Tibial nerve (tissue), 4 donors: Measurements from ENCODE around the gene MISP. TPM values are rescaled to one million over a fixed set of nuclear protein-coding genes. Genes with fewer than 3 reads are reported as not detected.

Source experiments
- DNase-seq, 2 donors: peaks; one replicate each; pipeline ENCODE4 v3.0.0-alpha.2; 2019; ENCODE audit warnings: low spot score in 2 of 2
- H3K27ac ChIP-seq, 4 donors: fragments of 200-600 bp; sonication (generic) in 3 of 4; one replicate each; pipeline ENCODE4 v1.5.1; 2017 to 2019; ENCODE audit warnings: mild to moderate bottlenecking in 1 of 4
- H3K27me3 ChIP-seq, 2 donors: fragments of 200-600 bp; sonication (generic) in 1 of 2; one replicate each; pipeline versions ENCODE4 v1.5.1 to v1.6.0; 2017 to 2019
- H3K36me3 ChIP-seq, 3 donors: fragments of 200-600 bp; sonication (generic); one replicate each; pipeline ENCODE4 v1.5.1; 2018 to 2019
- H3K4me1 ChIP-seq, 4 donors: fragments of 200-600 bp; sonication (generic) in 3 of 4; one replicate each; pipeline ENCODE4 v1.5.1; 2017 to 2019
- H3K4me3 ChIP-seq, 4 donors: fragments of 200-600 bp; sonication (generic) in 3 of 4; one replicate each; pipeline ENCODE4 v1.5.1; 2017 to 2019; ENCODE audit warnings: mild to moderate bottlenecking in 1 of 4, moderate library complexity in 1 of 4
- H3K9me3 ChIP-seq, 4 donors: fragments of 200-600 bp; sonication (generic) in 3 of 4; one replicate each; pipeline ENCODE4 v1.5.1; 2017 to 2019
- CTCF ChIP-seq, 5 experiments: fragments of 200-600 bp in 3 of 5; fragments of 450-650 bp in 2 of 5; sonication (generic) in 3 of 5; IDR thresholded peaks; one replicate each; pipeline ENCODE4 v1.5.1; 2016 to 2019; ENCODE audit warnings: antibody characterized with exemption in 5 of 5, mild to moderate bottlenecking in 3 of 5, moderate library complexity in 2 of 5
- EP300 ChIP-seq, 2 donors: sonication (generic); formaldehyde crosslinking; IDR thresholded peaks; one replicate each; pipeline ENCODE4 v1.6.1; 2017; ENCODE audit warnings: antibody characterized with exemption in 2 of 2, mild to moderate bottlenecking in 1 of 2
- POLR2A ChIP-seq, 2 donors: fragments of 450-650 bp; IDR thresholded peaks; one replicate each; pipeline ENCODE4 v1.6.1; 2017; ENCODE audit warnings: antibody characterized with exemption in 2 of 2, mild to moderate bottlenecking in 2 of 2, moderate library complexity in 2 of 2
- WGBS, 2 donors: methylation state at CpG; one replicate each; pipeline ENCODE4 v1.1.5; 2018; 5-methylcytosine and 5-hydroxymethylcytosine counted together
- total RNA-seq, 4 donors: library from RNA; depleted of rRNA; stranded (reverse); fragments of >200 nt; gene quantifications; one replicate each; pipeline ENCODE4 v1.1.0, GENCODE V29; 2016

MISP gene
- total RNA-seq, 4 donors from 2014 or later: 0.20 to 0.30 TPM; not detected in 2

- WGBS, 2 donors: 93 to 98% methylated on average over 25 to 26 of the region's 28 CpGs
- TF ChIP-seq POLR2A (IDR thresholded peaks at IDR 0.05) (no peak), EP300 (IDR thresholded peaks at IDR 0.05) (no peak), CTCF (IDR thresholded peaks at IDR 0.05) (no peak)
- Histone ChIP-seq H3K27ac (peak overlapping the region in 1 of 4 donors; percentile 41), H3K4me1 (peaks cover 0 to 13% (median 0%) of the 10 kb centered on the region in 4 donors), H3K4me3 (no peak overlapping the region), H3K27me3 (no peaks in the 10 kb centered on the region), H3K9me3 (peaks cover 0 to 54% (median 3%) of the 10 kb centered on the region in 4 donors), H3K36me3 (peaks cover 0 to 59% (median 0%) of the 10 kb centered on the region in 3 donors)
- no peak for DNase-seq
These were observed 3.3 kb upstream of the MISP start for GRCh38 chr19:747432-748273.

- no peaks in the 10 kb centered on the region for H3K27me3 ChIP-seq
- no peak for TF ChIP-seq POLR2A (IDR thresholded peaks at IDR 0.05)
- no peak for TF ChIP-seq CTCF (IDR thresholded peaks at IDR 0.05)
- TF ChIP-seq EP300 (IDR thresholded peaks at IDR 0.05): no peak
- H3K4me1 ChIP-seq: peaks cover 0 to 18% (median 0%) of the 10 kb centered on the region in 4 donors
- DNase-seq: no peak
- WGBS, 2 donors: 86 to 91% methylated on average over 14 of the region's 14 CpGs
- peak overlapping the region in 1 of 4 donors; percentile 41 for H3K27ac ChIP-seq
- peaks cover 0 to 53% (median 0%) of the 10 kb centered on the region in 3 donors for H3K36me3 ChIP-seq
- peaks cover 0 to 49% (median 3%) of the 10 kb centered on the region in 4 donors for H3K9me3 ChIP-seq
- peak overlapping the region in 1 of 4 donors; percentile 18 for H3K4me3 ChIP-seq
These were observed 2.7 kb upstream of the MISP start for GRCh38 chr19:748274-748598.

GRCh38 chr19:749811-750210 is 1.1 kb upstream of the MISP start:
- peaks cover 0 to 38% (median 0%) of the 10 kb centered on the region in 3 donors for H3K36me3 ChIP-seq
- H3K27me3 ChIP-seq: no peaks in the 10 kb centered on the region
- WGBS, 2 donors: 68 to 69% methylated on average over 14 of the region's 14 CpGs
- H3K27ac ChIP-seq: peak overlapping the region in 1 of 4 donors; percentile 41
- H3K4me1 ChIP-seq: peaks cover 0 to 25% (median 0%) of the 10 kb centered on the region in 4 donors
- peaks cover 0 to 34% (median 3%) of the 10 kb centered on the region in 4 donors for H3K9me3 ChIP-seq
- no peak for DNase-seq
- H3K4me3 ChIP-seq: no peak overlapping the region
- no peak for TF ChIP-seq CTCF (IDR thresholded peaks at IDR 0.05)
- no peak for TF ChIP-seq POLR2A (IDR thresholded peaks at IDR 0.05)
- TF ChIP-seq EP300 (IDR thresholded peaks at IDR 0.05): no peak

- TF ChIP-seq POLR2A (IDR thresholded peaks at IDR 0.05): no peak
- TF ChIP-seq CTCF (IDR thresholded peaks at IDR 0.05): no peak
- no peak for TF ChIP-seq EP300 (IDR thresholded peaks at IDR 0.05)
- Histone ChIP-seq H3K27me3 (no peaks in the 10 kb centered on the region), H3K4me3 (peak overlapping the region in 1 of 4 donors; percentile 21), H3K9me3 (peaks cover 0 to 15% (median 3%) of the 10 kb centered on the region in 4 donors), H3K27ac (peak overlapping the region in 3 of 4 donors; percentile 33 to 84 (median 76)), H3K4me1 (peaks cover 0 to 25% (median 0%) of the 10 kb centered on the region in 4 donors), H3K36me3 (peaks cover 0 to 18% (median 0%) of the 10 kb centered on the region in 3 donors)
- DNase-seq: no peak
- 65 to 84% methylated on average over 20 to 29 of the region's 30 CpGs for WGBS, 2 donors
These were observed 809 bp downstream of the MISP start for GRCh38 chr19:751501-752341.
